PC-9 (cell line): ENCODE results near the gene KPNB1. TPM values are rescaled to one million over a fixed set of nuclear protein-coding genes. Genes with fewer than 3 reads are reported as not detected.

Experiments used
- BruUV-seq: library from RNA; stranded (reverse); fragments of 400-500 nt; replicated peaks from 2 replicates; lab custom pipeline; 2021; lab: Mats Ljungman, UMichigan
- CTCF ChIA-PET: fragments of 300-600 bp; sonication (Branson Sonifier 250); formaldehyde crosslinking; loops from one replicate; lab custom pipeline; 2022; ENCODE audit warnings: antibody characterized with exemption; lab: Charles Lee
- POLR2A ChIA-PET: fragments of 300-600 bp; sonication (Branson Sonifier 250); formaldehyde crosslinking; loops from one replicate; lab custom pipeline; 2022; ENCODE audit warnings: antibody characterized with exemption; ENCODE audit not compliant: unreplicated experiment; lab: Charles Lee
- DNase-seq, 2 experiments: peaks; one replicate each; pipeline versions ENCODE4 v3.0.0 to v3.0.0-alpha.2; 2015 to 2022; ENCODE audit warnings: mixed read lengths in 1 of 2
- H2AFZ ChIP-seq: fragments of 200-600 bp; sonication (generic); 2 replicates; pipeline ENCODE4 v1.8.1; 2017; ENCODE audit warnings: antibody characterized with exemption
- H3F3A ChIP-seq: fragments of 200-600 bp; sonication (generic); 2 replicates; pipeline ENCODE4 v1.8.1; 2017; ENCODE audit warnings: antibody characterized with exemption, mild to moderate bottlenecking, low read depth; ENCODE audit not compliant: insufficient read depth
- H3K27ac ChIP-seq: fragments of 200-600 bp; sonication (generic); 2 replicates; pipeline ENCODE4 v1.6.1; 2016; ENCODE audit warnings: mixed run types
- H3K27me3 ChIP-seq: fragments of 200-600 bp; sonication (generic); 2 replicates; pipeline ENCODE4 v1.6.1; 2016; ENCODE audit warnings: low read depth, mixed run types; ENCODE audit not compliant: insufficient read depth
- H3K36me3 ChIP-seq: fragments of 200-600 bp; sonication (generic); 2 replicates; pipeline ENCODE4 v1.6.1; 2016; ENCODE audit warnings: low read depth, mixed run types
- H3K4me1 ChIP-seq: fragments of 200-600 bp; sonication (generic); replicated peaks from 2 replicates; pipeline ENCODE4 v1.6.1; 2016; ENCODE audit warnings: mixed run types; ENCODE audit not compliant: insufficient read depth
- H3K4me2 ChIP-seq: fragments of 200-600 bp; sonication (generic); 2 replicates; pipeline ENCODE4 v1.6.1; 2017; ENCODE audit warnings: mixed run types
- H3K4me3 ChIP-seq: fragments of 200-600 bp; sonication (generic); 2 replicates; pipeline ENCODE4 v1.6.1; 2016; ENCODE audit warnings: mixed run types
- H3K79me2 ChIP-seq: fragments of 200-600 bp; sonication (generic); 2 replicates; pipeline ENCODE4 v1.6.1; 2017; ENCODE audit warnings: low read depth, mixed run types
- H3K9me2 ChIP-seq: fragments of 200-600 bp; sonication (generic); 2 replicates; pipeline ENCODE4 v1.8.1; 2017; ENCODE audit warnings: mild to moderate bottlenecking; ENCODE audit not compliant: insufficient read depth
- H3K9me3 ChIP-seq: fragments of 200-600 bp; sonication (generic); 2 replicates; pipeline ENCODE4 v1.8.1; 2016; ENCODE audit warnings: low read depth; ENCODE audit not compliant: insufficient read depth
- H4K20me1 ChIP-seq: fragments of 200-600 bp; sonication (generic); 2 replicates; pipeline ENCODE4 v1.8.1; 2017; ENCODE audit not compliant: insufficient read depth
- EZH2 ChIP-seq: fragments of 200-600 bp; sonication (generic); IDR thresholded peaks from 2 replicates; pipeline ENCODE4 v1.8.0; 2017; ENCODE audit warnings: antibody characterized with exemption, low read depth
- intact Hi-C: fragments of 100-400 bp; cut with micrococcal nuclease; formaldehyde crosslinking; loops from one replicate; pipeline ENCODE4 v1.10.0; 2022; ENCODE audit not compliant: unreplicated experiment
- total RNA-seq: library from RNA; stranded (reverse); gene quantifications from 2 replicates; pipeline ENCODE4 v1.2.3, GENCODE V29; 2021
- TF ChIP-seq, protein P1 (sequence below): fragments of 200-600 bp; sonication (generic); conservative IDR thresholded peaks from 2 replicates; pipeline ENCODE4 v1.6.1; 2017; ENCODE audit warnings: mixed run types, antibody characterized with exemption, mild to moderate bottlenecking, moderate library complexity

KPNB1 gene
- total RNA-seq, 1 experiment from 2014 or later, result 306 TPM

DNA sequence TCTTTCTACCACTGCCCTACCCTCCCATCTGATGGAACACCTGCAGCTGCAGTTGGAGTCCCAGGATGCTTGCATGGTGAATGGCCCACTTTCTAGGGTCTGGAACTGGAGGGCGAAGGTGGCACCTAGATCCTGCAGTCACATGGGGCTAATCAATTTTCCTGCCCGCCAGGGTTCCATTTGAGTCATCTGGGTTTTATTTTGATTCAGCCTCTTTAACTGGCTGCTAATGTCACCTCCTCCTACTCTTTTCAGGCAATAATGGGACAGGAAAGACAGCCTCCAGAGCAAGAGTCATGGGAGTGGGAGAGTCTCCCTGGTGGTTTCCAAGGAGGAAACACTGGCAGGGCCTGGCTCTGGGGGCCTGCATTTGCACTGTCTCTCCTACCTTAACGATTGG is 40.4 kb downstream of the KPNB1 start:
- no TSS peak for BruUV-seq
- no peak overlapping the region for H2AFZ ChIP-seq
- H3K4me3 ChIP-seq, result no peak overlapping the region
- POLR2A ChIA-PET, result no interaction called here
- peaks cover 50% of the 10 kb centered on the region for H3F3A ChIP-seq
- no peak overlapping the region for H3K27ac ChIP-seq
- no peaks in the 10 kb centered on the region for H3K9me3 ChIP-seq
- DNase-seq, result no peak
- H3K79me2 ChIP-seq, result no peaks in the 10 kb centered on the region
- TF ChIP-seq, protein P1, sequence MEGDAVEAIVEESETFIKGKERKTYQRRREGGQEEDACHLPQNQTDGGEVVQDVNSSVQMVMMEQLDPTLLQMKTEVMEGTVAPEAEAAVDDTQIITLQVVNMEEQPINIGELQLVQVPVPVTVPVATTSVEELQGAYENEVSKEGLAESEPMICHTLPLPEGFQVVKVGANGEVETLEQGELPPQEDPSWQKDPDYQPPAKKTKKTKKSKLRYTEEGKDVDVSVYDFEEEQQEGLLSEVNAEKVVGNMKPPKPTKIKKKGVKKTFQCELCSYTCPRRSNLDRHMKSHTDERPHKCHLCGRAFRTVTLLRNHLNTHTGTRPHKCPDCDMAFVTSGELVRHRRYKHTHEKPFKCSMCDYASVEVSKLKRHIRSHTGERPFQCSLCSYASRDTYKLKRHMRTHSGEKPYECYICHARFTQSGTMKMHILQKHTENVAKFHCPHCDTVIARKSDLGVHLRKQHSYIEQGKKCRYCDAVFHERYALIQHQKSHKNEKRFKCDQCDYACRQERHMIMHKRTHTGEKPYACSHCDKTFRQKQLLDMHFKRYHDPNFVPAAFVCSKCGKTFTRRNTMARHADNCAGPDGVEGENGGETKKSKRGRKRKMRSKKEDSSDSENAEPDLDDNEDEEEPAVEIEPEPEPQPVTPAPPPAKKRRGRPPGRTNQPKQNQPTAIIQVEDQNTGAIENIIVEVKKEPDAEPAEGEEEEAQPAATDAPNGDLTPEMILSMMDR, result no peak
- no peak for TF ChIP-seq EZH2
- H3K27me3 ChIP-seq, result no peaks in the 10 kb centered on the region
- no peaks in the 10 kb centered on the region for H3K9me2 ChIP-seq
- peaks cover 14% of the 10 kb centered on the region for H3K4me1 ChIP-seq
- H3K36me3 ChIP-seq, result no peaks in the 10 kb centered on the region; the same call in 1 of the 2 replicates
- H3K4me2 ChIP-seq, result no peak overlapping the region
- peaks cover 8% of the 10 kb centered on the region; the same call in 1 of the 2 replicates for H4K20me1 ChIP-seq
- CTCF ChIA-PET, result no interaction called here
- intact Hi-C loops, result no loop called here

- Histone ChIP-seq H3K27me3 (no peaks in the 10 kb centered on the region), H3K4me2 (peak overlapping the region; percentile 79), H3K4me1 (peaks cover 14% of the 10 kb centered on the region), H2AFZ (no peak overlapping the region), H4K20me1 (no peaks in the 10 kb centered on the region; the same call in 1 of the 2 replicates), H3F3A (peaks cover 41% of the 10 kb centered on the region), H3K4me3 (0 out of 2 replicates have a peak overlapping the region, but pooled peaks have one; percentile 66), H3K36me3 (no peaks in the 10 kb centered on the region), H3K79me2 (no peaks in the 10 kb centered on the region), H3K9me2 (no peaks in the 10 kb centered on the region), H3K27ac (no peak overlapping the region), H3K9me3 (no peaks in the 10 kb centered on the region)
- POLR2A ChIA-PET, result no interaction called here
- intact Hi-C loops, result no loop called here
- no peak for TF ChIP-seq EZH2
- TF ChIP-seq, protein P1, result no peak
- BruUV-seq, result no TSS peak
- CTCF ChIA-PET, result interaction anchor here (0.9 kb wide), 1 partner anchor 12 kb away, joined by 9 read pairs; no protein-coding TSS in a partner anchor
- no peak for DNase-seq
These were observed 42.6 kb downstream of the KPNB1 start for GRCh38 chr17:47692137-47692894.

DNA sequence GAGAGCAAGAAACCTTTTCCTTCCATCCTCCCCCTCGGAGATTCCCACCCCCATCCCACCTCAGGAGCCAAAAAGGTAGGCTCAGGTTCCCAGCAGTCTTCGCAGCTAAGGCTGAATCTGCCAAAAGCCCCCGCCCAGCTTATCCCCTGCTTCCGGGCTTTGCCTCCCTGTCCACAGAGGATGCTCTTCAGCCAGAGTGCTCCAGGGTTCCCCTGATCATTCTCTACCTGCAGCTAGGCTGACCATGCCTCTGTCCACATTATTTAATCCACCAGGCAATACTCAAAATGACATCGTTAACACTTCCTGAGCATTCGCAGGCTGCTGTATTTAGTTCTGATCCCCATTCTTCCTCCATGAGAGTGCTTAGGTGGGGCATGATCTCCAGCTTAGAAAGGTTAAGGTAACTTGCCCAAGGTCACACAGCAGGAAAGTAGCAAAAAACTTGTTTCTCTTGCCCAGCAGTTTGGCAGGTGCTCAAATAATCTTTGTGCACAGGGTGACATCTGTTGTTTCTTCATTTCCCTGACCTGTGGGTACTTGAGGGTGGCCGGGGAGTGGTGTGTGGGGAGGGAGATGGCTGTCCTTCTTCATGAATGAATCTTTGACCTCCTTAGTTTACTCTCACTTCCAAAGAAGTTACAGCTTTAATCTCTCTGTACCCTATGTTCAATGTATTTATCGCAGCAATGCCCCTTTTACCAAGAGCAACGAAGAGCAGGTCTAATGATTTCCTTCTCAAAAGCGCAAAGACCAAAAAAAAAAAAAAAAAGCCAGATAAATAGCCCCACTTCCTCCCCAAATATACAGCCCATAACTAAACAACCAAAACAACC is 43.4 kb downstream of the KPNB1 start:
- no peaks in the 10 kb centered on the region for H3K9me3 ChIP-seq
- no peaks in the 10 kb centered on the region for H3K9me2 ChIP-seq
- intact Hi-C loops, result no loop called here
- H3K79me2 ChIP-seq, result no peaks in the 10 kb centered on the region
- H3K4me1 ChIP-seq, result peaks cover 14% of the 10 kb centered on the region
- no peaks in the 10 kb centered on the region for H3K36me3 ChIP-seq
- peak overlapping the region; percentile 79 for H2AFZ ChIP-seq
- no peak overlapping the region for H3K27ac ChIP-seq
- peak overlapping the region; percentile 79 for H3K4me2 ChIP-seq
- CTCF ChIA-PET, result interaction anchor here (0.6 to 0.9 kb wide), 2 partner anchors 13 to 50 kb away, joined by 5 to 9 read pairs; no protein-coding TSS in a partner anchor
- no peaks in the 10 kb centered on the region for H3K27me3 ChIP-seq
- no peak for TF ChIP-seq EZH2
- peak in 1 of 2 experiments; percentile 44 for DNase-seq
- peaks cover 41% of the 10 kb centered on the region; the same call in 1 of the 2 replicates for H3F3A ChIP-seq
- peak overlapping the region; percentile 66 for H3K4me3 ChIP-seq
- POLR2A ChIA-PET, result no interaction called here
- H4K20me1 ChIP-seq, result no peaks in the 10 kb centered on the region; the same call in 1 of the 2 replicates
- BruUV-seq, result no TSS peak
